Activated T-cell treated with anti-CD3 and anti-CD28 coated beads for 24 hours (primary cell): ENCODE results near the gene KRTAP1-1.
"Not testable (repeated sequence)": the region's sequence is repeated elsewhere in the genome, so short reads cannot be mapped to it uniquely, and the experiment has no call there.

Source experiments
- DNase-seq: peaks from one replicate; pipeline ENCODE4 v3.0.0-alpha.2; 2020; ENCODE audit warnings: low read depth

KRTAP1-1 gene

DNA sequence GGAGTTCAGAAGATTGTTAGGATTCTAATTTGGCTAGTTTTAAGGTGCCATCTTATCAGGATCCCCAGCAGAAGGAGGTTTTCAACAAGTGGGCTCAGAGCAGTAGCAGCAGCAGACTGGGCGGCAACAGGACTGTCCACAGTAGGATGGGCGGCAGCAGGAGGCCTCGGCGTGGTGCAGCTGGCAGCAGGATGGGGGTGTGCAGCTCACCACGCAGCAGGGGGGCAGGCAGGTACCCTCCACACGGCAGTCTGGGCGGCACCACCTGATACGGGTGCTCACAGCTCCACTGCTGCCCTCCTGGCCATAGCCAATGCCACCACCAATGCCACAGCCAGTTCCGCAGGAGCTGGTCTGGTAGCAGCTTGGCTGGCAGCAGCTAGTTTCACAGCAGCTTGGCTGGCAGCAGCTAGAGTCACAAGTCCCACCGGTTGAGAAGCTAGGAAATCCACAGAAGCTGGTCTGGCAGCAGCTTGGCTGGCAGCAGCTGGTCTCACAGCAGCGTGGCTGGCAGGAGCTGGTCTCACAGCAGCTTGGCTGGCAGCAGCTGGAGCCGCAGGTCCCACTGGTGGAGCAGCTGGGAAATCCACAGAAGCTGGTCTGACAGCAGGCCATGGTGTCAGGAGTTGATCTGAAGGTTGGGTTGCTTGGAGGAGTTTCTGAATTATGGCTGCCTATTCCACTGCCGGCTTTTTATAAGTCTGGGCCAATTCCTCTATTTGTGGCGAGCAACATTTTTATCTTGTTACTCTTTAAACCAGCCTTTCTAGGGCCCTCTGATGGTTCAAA lies at the start of gene KRTAP1-1:
KRTAP1-1 (minus strand) TSS at position 668 of the 789 bp plus-strand sequence; CDS start at position 615, 53 bp downstream.
- not testable (repeated sequence) for DNase-seq

DNA sequence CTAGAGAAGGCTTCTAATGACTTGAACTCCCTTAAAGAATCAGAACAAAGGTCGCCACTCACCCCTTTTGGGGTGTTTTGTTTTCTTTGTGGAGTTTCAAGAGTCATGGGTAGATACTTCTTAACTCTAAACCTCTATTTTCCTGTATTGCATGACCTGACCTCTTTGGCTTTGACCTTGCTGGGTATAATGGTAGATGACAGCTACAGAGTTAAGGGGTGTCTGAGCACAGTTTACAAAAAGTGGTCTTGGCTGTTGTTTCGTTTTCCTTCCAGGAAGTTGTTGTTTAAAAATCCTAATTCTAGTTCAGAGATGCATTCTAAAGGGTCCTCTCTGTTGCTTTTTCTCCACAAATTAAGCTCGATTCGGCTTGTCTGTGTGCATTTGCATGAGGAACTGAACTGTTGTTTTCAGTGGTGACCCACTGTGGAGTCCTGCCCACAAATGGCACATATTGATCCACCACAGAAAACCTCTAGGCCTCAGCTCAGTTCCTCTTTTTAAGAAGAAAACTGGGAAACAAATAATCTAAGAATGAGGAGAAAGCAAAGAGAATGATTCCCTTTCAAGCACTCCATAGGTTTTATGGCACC lies 47.6 kb upstream of the KRTAP1-1 start:
- DNase-seq = not testable (repeated sequence)

- DNase-seq = not testable (repeated sequence)
These were observed 43.0 kb upstream of the KRTAP1-1 start, which contains the start of gene KRTAP4-7 for GRCh38 chr17:41084100-41084856. KRTAP4-7 (plus strand) TSS chr17:41084150; CDS start chr17:41084207, 57 bp downstream.

GRCh38 chr17:41083427-41083826 lies 42.2 kb upstream of the KRTAP1-1 start:
- DNase-seq = not testable (repeated sequence)

DNA sequence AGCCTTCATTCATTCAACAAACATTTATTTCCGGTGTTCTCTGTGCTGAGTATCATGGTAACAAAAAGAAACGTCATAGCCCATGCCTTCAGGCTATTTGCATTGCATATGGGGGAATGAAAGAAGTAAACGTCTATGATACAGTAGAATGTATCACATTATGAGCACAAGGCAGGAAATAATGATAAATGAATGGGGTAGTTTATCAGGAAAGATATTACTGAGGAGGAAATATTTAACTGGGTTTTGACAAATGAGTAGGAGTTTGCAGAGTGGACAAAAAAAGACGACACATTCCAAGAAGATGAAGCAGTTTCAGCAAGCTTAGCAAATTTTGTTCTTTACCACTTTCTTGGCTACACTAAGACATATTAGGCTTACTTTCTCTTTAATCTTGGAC lies 41.4 kb upstream of the KRTAP1-1 start:
- DNase-seq = no peak

GRCh38 chr17:41076788-41077187 lies 35.5 kb upstream of the KRTAP1-1 start:
- no peak for DNase-seq

DNA sequence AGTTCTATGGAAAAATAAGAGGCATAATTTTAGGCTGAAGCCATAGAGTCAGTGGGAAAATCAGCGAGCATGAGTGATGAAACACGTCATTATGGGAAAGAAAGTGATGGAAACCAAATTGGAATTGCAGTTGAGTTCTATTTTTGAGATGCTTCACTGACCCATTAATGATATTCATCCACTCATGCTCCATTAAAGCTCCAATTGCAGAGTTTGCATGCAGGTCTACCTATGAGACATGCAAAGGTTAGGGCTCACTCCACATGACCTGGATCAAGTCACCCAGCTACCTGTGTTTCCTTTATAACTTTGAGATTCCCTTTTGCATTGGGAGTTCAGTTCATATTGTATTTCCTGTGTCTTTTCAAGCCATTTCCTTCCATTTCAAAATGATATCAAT lies 32.4 kb upstream of the KRTAP1-1 start:
- DNase-seq = no peak

GRCh38 chr17:41071606-41072360 lies 30.5 kb upstream of the KRTAP1-1 start:
- DNase-seq = no peak

- no peak for DNase-seq
These were observed 27.8 kb upstream of the KRTAP1-1 start for GRCh38 chr17:41069031-41069430.

DNA sequence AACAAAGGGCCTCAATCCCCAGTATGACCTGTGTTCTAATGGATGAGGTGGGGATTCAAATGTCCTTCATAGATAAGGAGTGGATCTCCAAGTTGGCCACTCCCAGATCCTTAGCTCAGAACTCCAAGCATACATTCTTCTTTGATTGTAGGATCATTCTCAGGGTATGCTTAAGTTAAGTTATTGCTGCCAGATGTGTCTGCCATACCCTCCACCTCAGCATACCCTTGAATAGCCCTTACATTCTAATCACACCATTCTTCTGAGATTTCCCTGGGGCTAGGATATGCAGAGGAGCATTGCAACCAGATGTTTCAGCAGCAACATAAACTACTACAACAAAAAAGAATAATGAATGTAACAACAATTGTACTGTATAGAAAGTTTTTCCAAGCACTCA lies 26.0 kb upstream of the KRTAP1-1 start:
- DNase-seq = no peak

- no peak for DNase-seq
These were observed 24.8 kb upstream of the KRTAP1-1 start, which contains the start of gene KRTAP2-4 for GRCh38 chr17:41065829-41066624. KRTAP2-4 (minus strand) TSS chr17:41065879; CDS start chr17:41065845, 34 bp downstream.

GRCh38 chr17:41065016-41065689 lies 23.9 kb upstream of the KRTAP1-1 start:
- not testable (repeated sequence) for DNase-seq

- no peak for DNase-seq
These were observed 23.1 kb upstream of the KRTAP1-1 start for GRCh38 chr17:41064301-41064700.

- DNase-seq = no peak
These were observed 22.2 kb upstream of the KRTAP1-1 start for GRCh38 chr17:41063449-41063848.

- DNase-seq = no peak
These were observed 20.7 kb upstream of the KRTAP1-1 start for GRCh38 chr17:41061964-41062363.

- DNase-seq = no peak
These were observed 18.9 kb upstream of the KRTAP1-1 start, which contains the start of gene KRTAP2-3 for GRCh38 chr17:41060052-41060604. KRTAP2-3 (minus strand) TSS chr17:41060114; CDS start chr17:41060050, 64 bp downstream.

DNA sequence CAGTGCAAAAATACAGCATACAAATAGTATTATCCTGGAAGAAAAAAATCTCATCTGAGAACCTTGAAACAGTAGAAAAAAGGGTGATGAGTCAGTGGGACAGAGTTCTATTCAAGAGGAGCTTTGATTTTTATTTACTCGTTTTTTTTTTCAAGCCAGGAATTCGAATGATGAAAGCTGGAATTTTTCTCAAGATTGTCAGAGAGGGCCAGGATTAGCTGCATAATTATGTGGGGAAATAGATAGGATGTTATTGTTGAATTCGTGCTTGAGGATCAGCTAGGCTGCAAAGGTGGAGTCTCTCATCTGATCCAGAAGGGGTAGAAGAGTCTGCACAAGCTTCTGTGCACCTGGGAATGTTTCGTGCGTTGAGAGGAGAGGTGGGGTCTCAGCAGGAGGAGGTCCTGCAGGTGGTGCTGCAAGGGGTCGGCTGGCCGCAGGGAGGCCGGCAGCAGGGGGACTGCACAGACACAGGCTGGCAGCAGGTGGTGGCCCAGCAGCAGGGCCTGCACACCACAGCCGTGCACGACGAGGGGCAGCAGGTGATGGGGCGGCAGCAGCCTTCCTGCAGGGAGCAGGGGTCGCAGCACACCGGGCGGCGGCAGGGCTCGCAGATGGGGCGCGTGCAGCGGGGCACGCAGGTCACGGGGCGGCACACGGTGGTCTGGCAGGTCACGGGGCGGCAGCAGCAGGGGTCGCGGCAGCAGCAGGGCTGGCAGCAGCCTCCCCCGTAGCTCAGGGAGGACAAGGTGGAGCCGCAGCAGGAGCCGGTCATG lies 18.2 kb upstream of the KRTAP1-1 start:
- DNase-seq = not testable (repeated sequence)

DNA sequence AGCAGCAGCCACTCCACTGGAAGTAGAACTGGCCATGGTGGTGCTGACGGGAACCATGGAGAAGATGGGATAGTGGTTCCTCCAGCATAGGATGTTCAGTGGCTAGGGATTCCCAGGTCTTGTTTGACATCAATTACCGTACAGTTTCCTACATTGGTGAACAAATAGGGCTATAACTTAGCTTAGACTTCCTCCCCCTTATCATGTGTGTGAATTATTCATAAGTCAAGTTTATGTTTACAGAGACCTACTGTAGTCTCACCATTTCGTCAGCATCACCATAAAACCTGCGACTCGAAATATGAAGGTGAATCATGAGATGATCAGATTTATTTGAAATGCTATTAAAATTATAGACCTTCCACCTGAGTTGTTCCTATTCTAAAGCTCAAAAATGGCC lies 17.5 kb upstream of the KRTAP1-1 start:
- DNase-seq = no peak

DNA sequence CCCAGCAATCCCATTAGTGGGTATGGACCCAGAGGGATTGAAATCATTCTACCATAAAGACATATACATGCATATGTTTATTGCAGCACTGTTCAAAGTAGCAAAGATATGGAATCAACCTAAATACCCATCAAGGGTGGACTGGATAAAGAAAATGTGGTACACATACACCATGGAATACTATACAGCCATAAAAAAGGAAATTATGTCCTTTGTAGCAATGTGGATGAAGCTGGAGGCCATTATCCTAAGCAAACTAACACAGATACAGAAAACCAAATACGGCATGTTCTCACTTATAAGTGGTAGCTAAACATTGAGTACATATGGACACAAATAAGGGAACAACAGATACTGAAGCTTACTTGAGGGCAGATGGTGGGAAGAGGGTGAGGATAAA lies 16.3 kb upstream of the KRTAP1-1 start:
- DNase-seq = no peak
